Effector CD8-positive, alpha-beta T cell (primary cell): ENCODE data around the gene LSP1.
"Not testable (repeated sequence)": the region's sequence is repeated elsewhere in the genome, so short reads cannot be mapped to it uniquely, and the experiment has no call there.

Source experiments
- DNase-seq: peaks from one replicate; lab custom pipeline; 2025; lab: John Stamatoyannopoulos, UW

Gene LSP1

GRCh38 chr11:1928891-1929541 is 76.1 kb downstream of the LSP1 start:
- DNase-seq: no peak

- no peak for DNase-seq
These were observed 77.0 kb downstream of the LSP1 start for GRCh38 chr11:1929621-1930461.

GRCh38 chr11:1930462-1930830 is 77.6 kb downstream of the LSP1 start:
- DNase-seq: no peak

GRCh38 chr11:1931341-1932104 is 78.6 kb downstream of the LSP1 start:
- no peak for DNase-seq

GRCh38 chr11:1932105-1932480 is 79.2 kb downstream of the LSP1 start:
- no peak for DNase-seq

GRCh38 chr11:1932681-1933080 is 79.8 kb downstream of the LSP1 start:
- no peak for DNase-seq

GRCh38 chr11:1933416-1934334 is 80.8 kb downstream of the LSP1 start:
- no peak for DNase-seq

- no peak for DNase-seq
These were observed 81.7 kb downstream of the LSP1 start for GRCh38 chr11:1934335-1935155.

- no peak for DNase-seq
These were observed 82.5 kb downstream of the LSP1 start for GRCh38 chr11:1935156-1936071.

- no peak for DNase-seq
These were observed 83.3 kb downstream of the LSP1 start for GRCh38 chr11:1936072-1936780.

- DNase-seq: no peak
These were observed 84.1 kb downstream of the LSP1 start for GRCh38 chr11:1936781-1937615.

GRCh38 chr11:1937616-1938342 is 84.9 kb downstream of the LSP1 start:
- DNase-seq: no peak

- DNase-seq: no peak
These were observed 85.6 kb downstream of the LSP1 start for GRCh38 chr11:1938343-1939005.

- DNase-seq: no peak
These were observed 86.2 kb downstream of the LSP1 start for GRCh38 chr11:1939006-1939625.

GRCh38 chr11:1939788-1940187 is 86.9 kb downstream of the LSP1 start:
- DNase-seq: not testable (repeated sequence)
